ENCODE data around the gene APOBEC3H. TPM values are rescaled to one million over a fixed set of nuclear protein-coding genes. Genes with fewer than 3 reads are reported as not detected.

Gene APOBEC3H
- total and polyA plus RNA-seq, 9 of the 15 experiments (the other 6 are each of a cell fraction or from before 2014, with no cell fraction given) = 0.10 to 0.21 TPM; not detected in 7

DNA sequence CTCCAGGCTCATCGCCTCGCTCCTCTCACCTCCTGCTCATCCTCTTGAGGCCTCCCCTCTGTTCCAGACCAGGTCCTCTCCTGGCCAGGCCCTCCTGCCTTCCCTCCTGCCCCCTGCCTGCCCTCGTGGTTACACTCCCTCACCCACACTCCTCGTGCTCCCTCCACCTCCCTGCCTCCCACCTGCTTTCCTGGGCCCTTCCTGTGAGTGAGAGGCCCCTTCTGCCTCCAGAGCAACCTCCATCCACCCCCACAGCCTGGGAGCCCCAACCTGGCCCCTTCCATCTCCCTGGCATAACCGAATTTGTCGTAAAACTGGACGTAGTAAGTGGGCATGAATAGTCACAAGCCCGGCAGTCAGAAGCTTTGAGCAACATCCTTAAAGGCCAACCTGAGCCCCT lies 15.4 kb upstream of the APOBEC3H start:
- Histone ChIP-seq H2AFZ (ENCODE audit: low read depth, low read length) (no peak overlapping the region), H3K27ac (ENCODE audit: extremely low read depth, low read depth, low read length) (no peak overlapping the region), H4K20me1 (replicated peaks; ENCODE audit: control insufficient read depth, insufficient read depth, low read length) (no peaks in the 10 kb centered on the region), H3K36me3 (ENCODE audit: control insufficient read depth, insufficient read depth, low read length) (no peaks in the 10 kb centered on the region; the same call in 2 of the 3 replicates), H3K4me3 (no peak overlapping the region), H3K27me3 (ENCODE audit: control insufficient read depth in 2 of 2, insufficient read depth in 2 of 2, low read length in 2 of 2) (no peaks in the 10 kb centered on the region), H3K9me1 (ENCODE audit: control insufficient read depth, insufficient read depth, low read length) (no peaks in the 10 kb centered on the region), H3K4me1 (replicated peaks in 1 of 2; ENCODE audit: control insufficient read depth in 2 of 2, insufficient read depth in 2 of 2, low read length in 2 of 2) (peaks cover 0 to 21% of the 10 kb centered on the region in 2 experiments; a peak in 3 of 5 replicates), H3K9me3 (replicated peaks; ENCODE audit: control insufficient read depth, insufficient read depth, low read depth, low read length) (no peaks in the 10 kb centered on the region), H3K79me2 (ENCODE audit: control insufficient read depth, insufficient read depth, low read length) (peaks cover 4% of the 10 kb centered on the region; the same call in 2 of the 3 replicates), H3K4me2 (ENCODE audit: insufficient read depth, low read length) (no peak overlapping the region), H3K9ac (ENCODE audit: insufficient read depth in 1 of 2, low read depth in 2 of 2, low read length in 2 of 2) (no peak overlapping the region)
- ChIA-PET POLR2A (interaction anchor here (0.7 kb wide), 1 partner anchor 627 kb away, joined by 3 read pairs; no protein-coding TSS in a partner anchor), CTCF (ENCODE audit: low intra/inter-chr PET ratio) (no interaction called here)
- BruUV-seq (replicated peaks) = no TSS peak
- WGBS (ENCODE audit: insufficient coverage, low coverage, missing lambda C conversion rate) = 89% methylated on average over 5 of the region's 8 CpGs
- intact Hi-C loops (cut with micrococcal nuclease) = no loop called here
- no peak for DNase-seq (ENCODE audit: extremely low read depth in 1 of 4, low spot score in 3 of 4)
- no peak for ATAC-seq
- in situ Hi-C loops (cut with MboI) = no loop called here
- FAIRE-seq = no peak
- TF ChIP-seq FOXA3 (CRISPR knock-in tag; conservative IDR thresholded peaks at IDR 0.05 in 1 of 2, IDR thresholded peaks at IDR 0.05 in 1 of 2) (no peak), HDAC1 (IDR thresholded peaks at IDR 0.05) (no peak), ZNF197 (CRISPR knock-in tag; IDR thresholded peaks at IDR 0.05; ENCODE audit: low read depth) (no peak), ARHGAP35 (IDR thresholded peaks at IDR 0.05; ENCODE audit: partially characterized antibody) (no peak), TAF1 (IDR thresholded peaks at IDR 0.05; ENCODE audit: control insufficient read depth, extremely low read depth, insufficient read depth, low read length, severe bottlenecking) (no peak), POLR2AphosphoS5 (IDR thresholded peaks at IDR 0.05; ENCODE audit: control insufficient read depth, insufficient read depth, low read depth, low read length) (no peak), PHB2 (IDR thresholded peaks at IDR 0.05; ENCODE audit: low read depth) (no peak), GATAD2B (IDR thresholded peaks at IDR 0.05; ENCODE audit: borderline replicate concordance) (no peak), SMC3 (conservative IDR thresholded peaks at IDR 0.05; ENCODE audit: insufficient read depth, low read depth, low read length) (no peak)
- TF ChIP-seq, protein P1, sequence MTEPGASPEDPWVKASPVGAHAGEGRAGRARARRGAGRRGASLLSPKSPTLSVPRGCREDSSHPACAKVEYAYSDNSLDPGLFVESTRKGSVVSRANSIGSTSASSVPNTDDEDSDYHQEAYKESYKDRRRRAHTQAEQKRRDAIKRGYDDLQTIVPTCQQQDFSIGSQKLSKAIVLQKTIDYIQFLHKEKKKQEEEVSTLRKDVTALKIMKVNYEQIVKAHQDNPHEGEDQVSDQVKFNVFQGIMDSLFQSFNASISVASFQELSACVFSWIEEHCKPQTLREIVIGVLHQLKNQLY (CRISPR knock-in tag; conservative IDR thresholded peaks at IDR 0.05) = no peak
- TF ChIP-seq, protein P2, sequence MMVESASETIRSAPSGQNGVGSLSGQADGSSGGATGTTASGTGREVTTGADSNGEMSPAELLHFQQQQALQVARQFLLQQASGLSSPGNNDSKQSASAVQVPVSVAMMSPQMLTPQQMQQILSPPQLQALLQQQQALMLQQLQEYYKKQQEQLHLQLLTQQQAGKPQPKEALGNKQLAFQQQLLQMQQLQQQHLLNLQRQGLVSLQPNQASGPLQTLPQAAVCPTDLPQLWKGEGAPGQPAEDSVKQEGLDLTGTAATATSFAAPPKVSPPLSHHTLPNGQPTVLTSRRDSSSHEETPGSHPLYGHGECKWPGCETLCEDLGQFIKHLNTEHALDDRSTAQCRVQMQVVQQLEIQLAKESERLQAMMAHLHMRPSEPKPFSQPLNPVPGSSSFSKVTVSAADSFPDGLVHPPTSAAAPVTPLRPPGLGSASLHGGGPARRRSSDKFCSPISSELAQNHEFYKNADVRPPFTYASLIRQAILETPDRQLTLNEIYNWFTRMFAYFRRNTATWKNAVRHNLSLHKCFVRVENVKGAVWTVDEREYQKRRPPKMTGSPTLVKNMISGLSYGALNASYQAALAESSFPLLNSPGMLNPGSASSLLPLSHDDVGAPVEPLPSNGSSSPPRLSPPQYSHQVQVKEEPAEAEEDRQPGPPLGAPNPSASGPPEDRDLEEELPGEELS (CRISPR knock-in tag; IDR thresholded peaks at IDR 0.05; ENCODE audit: borderline replicate concordance) = no peak

All from K562 (cell line).